PFSK-1 (cell line): ENCODE data around the gene ADGRL3.

Source experiments
- POLR2AphosphoS5 ChIP-seq: IDR thresholded peaks from 2 replicates; pipeline ENCODE4 v1.6.1; 2012; ENCODE audit warnings: low read depth, mild to moderate bottlenecking, control low read depth, low read length, moderate library complexity
- REST ChIP-seq, 2 experiments: IDR thresholded peaks; 2 replicates each; pipeline versions ENCODE4 v1.6.1 to v1.8.0; 2011 to 2012; ENCODE audit warnings: low read depth in 2 of 2, low read length in 2 of 2, control low read depth in 1 of 2, inconsistent platforms in 1 of 2, mild to moderate bottlenecking in 1 of 2, moderate library complexity in 1 of 2; ENCODE audit not compliant: insufficient read depth in 1 of 2
- SIN3A ChIP-seq: IDR thresholded peaks from 2 replicates; pipeline ENCODE4 v1.6.1; 2012; ENCODE audit warnings: mild to moderate bottlenecking, low read length, moderate library complexity, borderline replicate concordance; ENCODE audit not compliant: insufficient read depth
- TAF1 ChIP-seq: IDR thresholded peaks from 2 replicates; pipeline ENCODE4 v1.6.1; 2012; ENCODE audit warnings: low read length, control low read depth, borderline replicate concordance; ENCODE audit not compliant: insufficient read depth

GRCh38 chr4:61177367-61177766 is 22.8 kb upstream of the ADGRL3 start:
- no peak for TF ChIP-seq TAF1
- TF ChIP-seq POLR2AphosphoS5: no peak
- no peak for TF ChIP-seq SIN3A
- no peak for TF ChIP-seq REST (IDR thresholded peaks at IDR 0.05; ENCODE audit: insufficient read depth in 1 of 2, low read depth in 2 of 2, low read length in 2 of 2)
